Sigmoid colon (tissue), 4 donors: ENCODE data around the gene ZNF189.
A peak's percentile ranks its signal among the peaks of the same experiment; 100 is the strongest.

ENCODE experiments used
- EP300 ChIP-seq, 4 donors: sonication (generic); formaldehyde crosslinking; IDR thresholded peaks; one replicate each; pipeline ENCODE4 v1.6.1; 2017; ENCODE audit warnings: antibody characterized with exemption in 4 of 4
- POLR2A ChIP-seq, 2 donors: fragments of 450-650 bp; IDR thresholded peaks; one replicate each; pipeline ENCODE4 v1.6.1; 2016; ENCODE audit warnings: antibody characterized with exemption in 2 of 2, mild to moderate bottlenecking in 2 of 2, moderate library complexity in 2 of 2
- POLR2AphosphoS5 ChIP-seq, 4 donors: sonication (generic); formaldehyde crosslinking; IDR thresholded peaks; one replicate each; pipeline ENCODE4 v1.6.1; 2017; ENCODE audit warnings: antibody characterized with exemption in 4 of 4
- TF ChIP-seq, protein P1 (sequence below), 4 experiments: fragments of 450-650 bp in 3 of 4; fragments of 200-600 bp in 1 of 4; IDR thresholded peaks; one replicate each; pipeline ENCODE4 v1.5.1; 2016 to 2019; ENCODE audit warnings: antibody characterized with exemption in 4 of 4, mild to moderate bottlenecking in 3 of 4, moderate library complexity in 2 of 4

DNA sequence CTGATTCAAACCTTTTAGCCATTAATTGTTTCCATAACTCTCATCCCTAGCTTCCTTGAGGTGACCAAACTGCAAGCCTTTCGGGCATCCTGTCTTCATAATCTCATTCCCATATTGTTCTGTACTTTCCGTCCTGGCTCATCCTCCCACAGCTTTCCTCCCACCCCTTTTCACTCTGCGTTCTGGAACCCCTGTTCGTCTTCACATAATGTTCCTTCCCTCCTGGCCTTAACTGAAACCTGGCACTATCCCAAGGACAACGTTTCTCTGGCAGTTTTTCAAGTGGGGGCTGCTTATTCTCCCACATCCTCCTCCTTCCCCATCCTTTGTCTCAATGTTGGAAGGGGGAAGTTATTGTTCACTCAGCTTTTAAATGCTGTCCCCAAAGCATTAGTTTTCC lies 1.5 kb downstream of the ZNF189 start:
- TF ChIP-seq, protein P1, sequence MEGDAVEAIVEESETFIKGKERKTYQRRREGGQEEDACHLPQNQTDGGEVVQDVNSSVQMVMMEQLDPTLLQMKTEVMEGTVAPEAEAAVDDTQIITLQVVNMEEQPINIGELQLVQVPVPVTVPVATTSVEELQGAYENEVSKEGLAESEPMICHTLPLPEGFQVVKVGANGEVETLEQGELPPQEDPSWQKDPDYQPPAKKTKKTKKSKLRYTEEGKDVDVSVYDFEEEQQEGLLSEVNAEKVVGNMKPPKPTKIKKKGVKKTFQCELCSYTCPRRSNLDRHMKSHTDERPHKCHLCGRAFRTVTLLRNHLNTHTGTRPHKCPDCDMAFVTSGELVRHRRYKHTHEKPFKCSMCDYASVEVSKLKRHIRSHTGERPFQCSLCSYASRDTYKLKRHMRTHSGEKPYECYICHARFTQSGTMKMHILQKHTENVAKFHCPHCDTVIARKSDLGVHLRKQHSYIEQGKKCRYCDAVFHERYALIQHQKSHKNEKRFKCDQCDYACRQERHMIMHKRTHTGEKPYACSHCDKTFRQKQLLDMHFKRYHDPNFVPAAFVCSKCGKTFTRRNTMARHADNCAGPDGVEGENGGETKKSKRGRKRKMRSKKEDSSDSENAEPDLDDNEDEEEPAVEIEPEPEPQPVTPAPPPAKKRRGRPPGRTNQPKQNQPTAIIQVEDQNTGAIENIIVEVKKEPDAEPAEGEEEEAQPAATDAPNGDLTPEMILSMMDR (IDR thresholded peaks at IDR 0.05), result no peak
- no peak for TF ChIP-seq POLR2A (IDR thresholded peaks at IDR 0.05)
- peak in 1 of 4 donors; percentile 17 for TF ChIP-seq POLR2AphosphoS5 (IDR thresholded peaks at IDR 0.05)
- peak in 1 of 4 donors; percentile 3 for TF ChIP-seq EP300 (IDR thresholded peaks at IDR 0.05)
